Urothelium cell line (cell line): ENCODE data around the gene CNGA1.
"Not testable (repeated sequence)": the region's sequence is repeated elsewhere in the genome, so short reads cannot be mapped to it uniquely, and the experiment has no call there.

Source experiments
- DNase-seq: peaks from one replicate; pipeline ENCODE4 v3.0.0; 2011; ENCODE audit warnings: low spot score, mixed read lengths
- FAIRE-seq: peaks from 2 replicates; lab custom pipeline; 2011; peaks lifted over from hg19 to GRCh38; lab: Jason Lieb, UNC

CNGA1 gene

GRCh38 chr4:48031802-48032525, 15.5 kb upstream of the CNGA1 start:
- DNase-seq (no peak), FAIRE-seq (no peak)

GRCh38 chr4:48030470-48030869, 14.0 kb upstream of the CNGA1 start:
- no peak for FAIRE-seq
- no peak for DNase-seq

GRCh38 chr4:48028696-48029095, 12.2 kb upstream of the CNGA1 start:
- no peak for DNase-seq
- FAIRE-seq = no peak

- DNase-seq = no peak
- FAIRE-seq = no peak
Observed at GRCh38 chr4:48027653-48028052, 11.2 kb upstream of the CNGA1 start.

GRCh38 chr4:48025005-48025404, 8.5 kb upstream of the CNGA1 start:
- no peak for DNase-seq

GRCh38 chr4:48024522-48024921, 8.0 kb upstream of the CNGA1 start:
- DNase-seq (no peak), FAIRE-seq (no peak)

More at GRCh38 chr4:48025005-48025404, 8.5 kb upstream of the CNGA1 start:
- no peak for FAIRE-seq

- DNase-seq (no peak), FAIRE-seq (no peak)
Observed at GRCh38 chr4:48022192-48022799, 5.8 kb upstream of the CNGA1 start.

- DNase-seq (no peak), FAIRE-seq (no peak)
Observed at GRCh38 chr4:48021100-48021499, 4.6 kb upstream of the CNGA1 start.

GRCh38 chr4:48018112-48018511, 1.6 kb upstream of the CNGA1 start:
- DNase-seq (no peak), FAIRE-seq (no peak)

- peak; percentile 94 for DNase-seq
- FAIRE-seq = peak; percentile 91
Observed at GRCh38 chr4:48017108-48017571, 659 bp upstream of the CNGA1 start.

GRCh38 chr4:48015678-48016077, 803 bp downstream of the CNGA1 start:
- no peak for FAIRE-seq
- DNase-seq = no peak

- FAIRE-seq (no peak), DNase-seq (no peak)
Observed at GRCh38 chr4:48015216-48015615, 1.3 kb downstream of the CNGA1 start.

GRCh38 chr4:48012824-48013223, 3.7 kb downstream of the CNGA1 start:
- FAIRE-seq = no peak
- no peak for DNase-seq

GRCh38 chr4:48011722-48012121, 4.8 kb downstream of the CNGA1 start:
- no peak for DNase-seq
- no peak for FAIRE-seq

- FAIRE-seq, DNase-seq: not testable (repeated sequence)
Observed at GRCh38 chr4:48010906-48011305, 5.6 kb downstream of the CNGA1 start.

- FAIRE-seq (no peak), DNase-seq (no peak)
Observed at GRCh38 chr4:48008021-48008596, 8.4 kb downstream of the CNGA1 start.

- FAIRE-seq (no peak), DNase-seq (no peak)
Observed at GRCh38 chr4:48005781-48006180, 10.7 kb downstream of the CNGA1 start.

- DNase-seq, FAIRE-seq: not testable (repeated sequence)
Observed at GRCh38 chr4:48003568-48003967, 12.9 kb downstream of the CNGA1 start.

GRCh38 chr4:48002267-48002666, 14.2 kb downstream of the CNGA1 start:
- FAIRE-seq (no peak), DNase-seq (no peak)

GRCh38 chr4:47996021-47996420, 20.5 kb downstream of the CNGA1 start:
- FAIRE-seq = peak; percentile 27
- no peak for DNase-seq

GRCh38 chr4:47992475-47992874, 24.0 kb downstream of the CNGA1 start:
- FAIRE-seq = not testable (repeated sequence)

GRCh38 chr4:47990145-47990544, 26.3 kb downstream of the CNGA1 start:
- no peak for FAIRE-seq

More at GRCh38 chr4:47992475-47992874, 24.0 kb downstream of the CNGA1 start:
- DNase-seq = not testable (repeated sequence)

More at GRCh38 chr4:47990145-47990544, 26.3 kb downstream of the CNGA1 start:
- DNase-seq = no peak
